ENCODE measurements around the gene GSDME.
A peak's percentile ranks its signal among the peaks of the same experiment; 100 is the strongest.
"Not testable (repeated sequence)": the region's sequence is repeated elsewhere in the genome, so short reads cannot be mapped to it uniquely, and the experiment has no call there.

The GSDME gene

DNA sequence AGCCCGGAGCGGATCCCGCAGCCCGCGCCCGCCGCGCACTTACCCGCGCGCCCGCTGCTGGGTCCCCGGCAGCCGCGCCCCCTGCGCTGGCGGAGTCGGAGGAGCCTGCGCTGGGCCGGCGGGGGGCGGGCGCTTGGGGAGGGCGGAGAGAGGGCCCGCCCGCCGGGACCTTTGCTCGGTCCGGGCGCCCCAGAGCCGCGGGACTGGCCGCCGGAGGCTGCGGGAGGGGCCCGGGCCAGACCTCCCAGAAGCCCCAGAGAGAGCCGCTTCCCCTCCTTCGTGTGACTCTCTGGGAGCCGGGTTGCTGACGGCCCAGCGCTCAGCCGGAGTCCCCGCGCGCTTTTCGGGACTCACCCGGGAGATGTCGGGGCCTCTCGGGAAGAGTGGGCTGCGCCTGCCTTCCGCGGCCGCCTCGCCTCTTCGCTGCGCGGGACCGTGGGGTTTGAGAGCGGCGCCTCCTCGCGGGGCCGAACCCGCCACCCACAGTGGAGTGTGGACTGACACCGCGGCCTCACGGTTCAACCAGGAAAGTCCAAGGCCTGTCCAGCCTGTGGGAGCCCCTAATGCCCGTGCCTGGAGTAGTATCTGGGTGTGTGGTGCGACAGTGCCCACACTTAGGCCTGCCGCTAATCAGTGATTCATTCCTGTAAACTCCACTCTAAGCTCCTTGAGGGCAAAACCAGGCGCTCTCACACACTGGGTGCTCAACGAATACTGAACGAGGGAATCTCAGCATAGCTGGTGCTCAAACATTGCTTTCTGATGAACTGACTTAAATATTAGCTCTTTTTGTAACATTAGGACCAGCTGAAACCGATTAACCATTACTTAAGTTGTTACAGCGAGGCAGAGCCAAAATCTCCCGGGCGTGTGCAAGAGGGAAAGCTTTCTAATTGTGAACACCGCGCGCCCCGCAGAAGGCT, at the start of gene GSDME:
Gene GSDME (minus strand): TSS at position 112 of the 923 bp plus-strand sequence. CDS start 7,690 bp downstream, outside the sequence.
- peak; percentile 62 for DNase-seq

DNA sequence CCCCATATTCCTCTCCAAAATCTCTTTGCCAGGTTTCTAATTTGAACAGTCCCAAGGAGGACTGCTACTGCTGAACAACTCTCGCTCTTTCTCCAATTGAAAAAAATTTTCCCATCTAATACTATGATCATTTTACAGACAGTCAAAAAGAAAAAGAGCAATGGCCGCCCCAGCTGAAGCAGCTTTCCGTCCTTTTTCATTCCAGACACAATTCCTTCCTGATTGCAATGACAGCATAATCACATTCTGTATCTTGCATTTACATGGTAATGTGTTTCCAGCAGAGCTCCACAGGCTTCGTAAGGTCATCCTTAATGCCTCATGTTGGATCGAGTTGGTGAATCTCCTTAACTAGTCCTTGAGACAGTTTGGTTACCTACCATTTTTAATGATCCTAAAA, 45.0 kb upstream of the GSDME start:
- no peak for DNase-seq

DNA sequence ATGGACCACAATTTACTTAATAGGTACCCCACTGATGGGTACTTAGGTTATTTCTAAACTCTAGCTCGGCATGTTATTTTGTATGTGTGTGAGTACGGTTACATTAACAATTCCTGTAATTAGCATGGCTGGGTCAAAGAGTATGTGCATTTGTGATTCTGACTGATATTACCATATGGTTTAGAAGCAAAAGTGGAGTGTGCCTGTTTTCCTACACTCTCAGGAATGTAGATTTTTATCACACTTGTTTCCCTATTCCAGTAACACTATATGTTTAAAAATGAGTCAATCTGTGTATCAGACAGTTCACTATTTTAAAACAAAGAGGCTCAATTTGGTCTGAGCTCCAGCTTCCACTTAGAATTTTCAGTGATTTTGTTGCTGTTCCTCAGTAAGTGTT, 44.6 kb upstream of the GSDME start:
- DNase-seq: no peak

DNA sequence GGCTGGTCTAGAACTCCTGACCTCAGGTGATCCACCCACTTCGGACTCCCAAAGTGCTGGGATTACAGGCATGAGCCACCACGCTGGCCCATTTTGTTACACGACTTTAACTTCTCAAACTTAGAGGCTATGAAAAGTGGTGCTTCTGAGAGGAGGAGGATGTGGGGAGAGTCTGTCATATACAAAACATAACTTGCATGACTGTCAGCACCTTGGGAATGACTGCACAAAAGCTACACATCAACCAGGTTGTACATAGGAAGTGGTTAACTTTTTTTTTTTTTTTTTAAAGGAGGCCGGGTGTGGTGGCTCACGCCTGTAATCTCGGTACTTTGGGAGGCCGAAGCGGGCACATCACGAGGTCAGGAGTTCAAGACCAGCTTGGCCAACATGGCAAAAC, 43.4 kb upstream of the GSDME start:
- DNase-seq: no peak

DNA sequence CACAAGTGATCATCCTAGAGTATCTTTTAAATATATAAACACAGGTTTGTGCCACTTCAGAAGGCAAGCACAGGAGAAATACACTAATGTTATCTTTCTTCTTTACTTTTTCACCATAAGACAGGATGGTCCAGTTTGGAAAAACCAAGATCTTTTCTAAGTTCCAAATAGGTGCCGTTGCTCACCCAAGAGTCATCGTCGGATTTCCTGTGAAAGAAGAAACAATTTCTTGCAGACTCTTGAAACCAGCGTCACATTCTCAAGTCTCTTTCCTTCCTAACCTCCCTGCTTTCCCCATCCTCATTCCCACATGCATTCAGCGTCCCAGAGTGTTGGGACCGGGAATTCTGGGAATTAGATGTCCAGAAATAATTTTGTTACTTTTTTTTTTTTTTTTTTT, 42.8 kb upstream of the GSDME start:
- DNase-seq: no peak

DNA sequence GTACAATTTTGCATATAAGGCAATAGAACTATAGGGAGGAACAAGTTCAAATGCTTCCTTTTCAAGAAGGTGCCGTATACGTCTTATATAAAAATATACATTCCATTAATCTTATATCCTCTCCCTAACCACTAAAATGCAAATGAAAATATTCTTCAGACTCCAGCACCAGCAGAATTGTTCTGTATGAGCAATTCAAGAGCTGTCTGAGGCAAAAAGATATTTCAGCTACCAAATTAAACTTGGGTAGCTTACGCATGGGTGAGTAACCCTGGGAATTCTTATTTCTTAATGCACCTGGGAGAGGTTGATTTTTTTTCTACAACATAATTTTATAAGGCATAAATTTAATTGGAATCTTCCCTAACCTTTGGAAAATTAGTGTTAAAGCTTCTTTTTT, 42.2 kb upstream of the GSDME start:
- no peak for DNase-seq

DNA sequence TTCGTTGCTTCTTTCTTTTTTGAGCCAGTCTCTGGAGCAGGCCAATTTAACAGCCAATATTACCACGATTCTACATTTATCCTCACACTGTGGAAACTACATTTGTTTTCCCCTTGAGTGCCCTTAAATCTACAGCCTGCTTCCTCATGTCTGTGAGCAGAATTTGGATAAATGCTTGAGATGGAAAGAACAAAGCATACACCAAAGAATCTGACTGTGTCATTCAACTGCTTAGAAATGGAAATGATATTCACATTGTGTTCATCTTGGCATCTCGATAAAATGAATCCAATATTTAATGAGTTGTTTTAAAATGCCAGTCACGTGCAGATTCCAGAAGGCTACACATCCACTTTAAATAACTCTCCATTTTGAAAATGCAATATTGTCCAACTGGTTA, 41.0 kb upstream of the GSDME start:
- DNase-seq: no peak

DNA sequence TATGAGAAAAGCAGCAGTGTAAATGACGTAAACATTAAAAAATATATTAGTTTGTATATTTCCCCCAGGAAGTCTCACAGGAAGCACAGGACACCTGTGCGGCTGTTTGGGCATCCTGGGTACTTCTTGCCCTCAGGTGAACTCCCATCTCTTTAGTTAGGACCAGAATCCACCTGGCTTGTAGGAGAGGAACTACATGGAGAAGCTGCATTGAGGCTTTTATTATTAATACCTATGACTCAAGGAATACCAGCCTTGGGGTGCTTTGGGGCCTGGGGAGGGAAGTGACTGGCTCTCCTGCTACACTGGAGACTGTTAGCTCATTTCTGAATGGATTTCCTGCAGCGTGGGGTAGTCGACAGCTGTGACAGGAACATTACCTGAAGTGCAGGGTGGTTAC, 40.0 kb upstream of the GSDME start:
- no peak for DNase-seq

DNA sequence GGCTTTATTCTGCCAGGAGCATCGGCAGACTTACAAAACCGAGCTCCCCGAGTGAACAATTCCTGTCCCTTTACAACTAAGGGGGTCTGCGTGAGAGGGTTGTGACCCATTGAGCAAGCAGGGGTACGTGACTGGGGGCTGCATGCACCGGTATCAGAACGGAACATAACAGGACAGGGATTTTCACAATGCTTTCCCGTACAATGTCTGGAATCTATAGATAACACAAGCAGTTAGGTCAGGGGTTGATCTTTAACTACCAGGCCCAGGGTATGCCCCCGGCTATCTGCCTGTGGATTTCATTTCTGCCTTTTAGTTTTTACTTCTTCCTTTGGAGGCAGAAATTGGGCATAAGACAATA, 38.1 kb upstream of the GSDME start:
- DNase-seq: no peak

DNA sequence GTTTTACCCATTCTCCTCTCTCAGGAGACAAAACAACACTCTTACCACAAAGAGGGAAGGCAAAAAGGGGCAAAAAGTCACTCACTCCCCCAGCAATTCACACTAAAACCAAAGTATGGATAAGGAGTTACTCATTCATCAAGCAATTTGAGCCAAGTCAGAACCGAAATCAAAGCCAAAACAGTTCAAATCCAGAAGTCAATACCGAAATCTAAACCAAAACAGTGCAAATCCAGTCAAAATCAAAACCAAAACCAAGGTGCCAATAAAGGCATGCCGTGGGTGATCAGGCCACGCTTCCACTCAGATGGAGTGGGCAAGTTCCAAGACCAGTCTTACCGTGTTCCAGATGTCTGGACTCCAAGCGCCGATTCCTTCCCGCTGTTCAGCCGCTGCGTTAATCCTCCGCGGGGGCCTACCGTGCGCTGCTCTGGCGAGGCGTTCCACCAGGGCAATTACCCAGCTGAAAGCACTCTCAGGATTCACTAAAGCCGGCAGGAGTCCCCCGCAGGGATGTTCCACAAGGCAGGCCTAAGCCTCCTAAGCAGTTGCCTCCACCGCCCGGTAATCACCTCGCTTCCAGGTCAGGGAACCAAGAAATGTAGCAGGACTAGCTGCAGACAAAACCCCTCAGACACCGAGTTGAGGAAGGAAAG, 37.6 kb upstream of the GSDME start:
- DNase-seq: not testable (repeated sequence)

DNA sequence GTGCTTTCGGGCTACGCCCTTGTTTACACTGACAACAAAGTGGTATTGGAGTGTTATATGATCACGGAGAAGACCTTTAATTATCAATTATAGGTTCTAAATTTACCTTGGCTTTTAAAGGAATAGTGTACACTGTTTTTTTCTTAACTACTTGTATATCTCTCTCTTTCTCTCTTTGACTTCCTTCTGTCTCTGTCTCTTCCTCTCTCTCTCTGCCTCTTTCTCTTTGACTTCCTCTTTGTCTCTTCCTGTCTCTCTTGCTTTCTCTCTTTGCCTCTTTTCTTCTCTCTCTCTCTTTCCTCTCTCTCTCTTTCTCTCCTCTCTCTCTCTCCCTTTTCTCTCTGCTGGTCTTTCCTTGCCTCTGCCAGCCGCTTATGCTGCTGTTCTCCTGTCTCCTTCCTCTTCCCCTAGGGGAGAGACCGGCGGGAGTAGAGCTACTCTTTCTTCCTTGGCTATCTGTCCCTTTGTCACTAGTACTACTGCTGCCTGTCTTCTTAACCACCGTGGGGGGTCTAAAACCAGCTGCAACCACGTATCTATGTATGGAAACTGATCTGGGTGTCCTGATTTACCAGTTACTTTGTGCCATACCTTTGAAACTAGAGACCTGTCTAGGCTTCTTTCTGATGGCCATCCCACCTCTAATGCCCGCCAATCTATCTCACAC, 36.9 kb upstream of the GSDME start:
- DNase-seq: no peak

DNA sequence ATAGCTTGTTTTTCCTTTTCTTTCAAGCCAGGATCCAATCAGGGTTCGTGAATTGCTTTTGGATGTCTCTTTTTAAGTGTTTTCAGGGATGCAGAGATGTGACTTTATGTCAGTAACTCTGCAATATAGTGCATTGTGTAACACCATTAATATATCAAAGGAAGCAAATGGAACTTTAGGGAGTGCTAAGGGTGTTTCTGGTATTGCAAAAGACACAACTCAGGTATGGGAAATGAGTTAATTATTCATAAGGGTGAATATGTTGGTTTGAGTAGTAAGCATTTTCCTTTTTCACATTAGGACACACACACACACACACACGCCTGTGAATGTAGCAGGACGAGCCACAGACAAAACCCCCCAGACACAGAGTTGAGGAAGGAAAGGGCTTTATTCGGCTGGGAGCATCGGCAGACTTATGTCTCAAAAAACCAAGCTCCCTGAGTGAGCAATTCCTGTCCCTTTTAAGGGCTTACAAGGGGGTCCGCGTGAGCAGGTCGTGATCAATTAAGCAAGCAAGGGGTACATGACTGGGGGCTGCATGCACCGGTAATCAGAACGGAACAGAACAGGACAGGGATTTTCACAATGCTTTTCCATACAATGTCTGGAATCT, 31.8 kb upstream of the GSDME start:
- no peak for DNase-seq

DNA sequence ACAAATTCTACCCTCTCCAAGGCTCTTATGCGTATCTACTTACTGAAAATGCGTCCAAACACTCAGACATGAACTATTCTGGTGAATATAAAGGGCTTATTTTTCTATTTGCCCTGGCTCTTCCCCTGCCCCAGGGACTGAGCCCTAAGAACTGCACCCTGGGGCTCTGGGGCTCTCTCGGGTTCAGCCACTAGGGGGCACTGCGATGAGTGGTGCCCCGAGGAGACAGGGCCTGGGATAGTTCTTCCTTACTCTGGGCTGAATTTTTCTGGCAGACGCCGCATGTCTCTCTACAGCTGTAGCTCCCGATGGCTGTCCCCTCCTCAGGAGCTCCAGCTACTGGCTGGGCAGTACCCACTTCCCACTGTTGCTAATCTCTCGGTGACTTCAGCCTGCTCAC, 30.8 kb upstream of the GSDME start:
- DNase-seq: no peak

DNA sequence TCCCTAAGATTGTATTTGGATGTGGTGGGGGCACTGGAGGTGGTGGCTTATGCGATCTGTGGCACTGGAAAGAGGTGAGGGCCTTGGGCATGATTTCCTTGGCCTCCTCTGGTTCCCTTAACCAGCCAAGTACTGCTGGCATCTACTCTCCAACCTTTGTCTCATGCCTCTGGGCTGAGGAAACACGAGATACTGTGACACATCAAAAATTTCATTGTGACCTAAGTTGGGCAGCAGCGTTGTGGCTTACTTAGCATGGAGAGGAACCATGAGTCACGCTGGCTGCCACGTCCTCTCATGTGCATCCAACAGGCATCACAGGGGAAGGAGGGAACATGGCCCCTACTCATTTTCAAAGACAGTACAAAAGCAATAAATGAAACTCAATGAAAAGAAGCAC, 29.7 kb upstream of the GSDME start:
- peak; percentile 91 for DNase-seq

DNA sequence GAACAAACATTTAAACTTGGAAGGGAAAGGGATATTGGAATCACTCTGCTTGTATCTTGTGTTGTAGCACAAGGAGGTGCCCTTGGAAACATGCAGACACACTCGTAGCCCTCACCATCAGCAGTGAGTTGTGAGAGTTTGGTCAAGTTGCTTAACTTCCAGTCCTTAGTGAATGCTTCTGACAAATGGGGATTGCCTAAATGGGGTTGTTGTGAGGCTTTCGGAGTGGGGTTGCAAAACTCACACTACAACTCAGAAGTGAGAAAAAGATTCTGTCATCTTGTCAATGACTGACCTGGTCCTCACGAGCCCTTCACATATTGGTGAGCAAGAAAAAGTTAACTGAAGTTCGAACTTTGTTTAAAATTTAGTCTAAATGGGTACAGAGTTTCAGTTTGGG, 29.0 kb upstream of the GSDME start:
- no peak for DNase-seq

DNA sequence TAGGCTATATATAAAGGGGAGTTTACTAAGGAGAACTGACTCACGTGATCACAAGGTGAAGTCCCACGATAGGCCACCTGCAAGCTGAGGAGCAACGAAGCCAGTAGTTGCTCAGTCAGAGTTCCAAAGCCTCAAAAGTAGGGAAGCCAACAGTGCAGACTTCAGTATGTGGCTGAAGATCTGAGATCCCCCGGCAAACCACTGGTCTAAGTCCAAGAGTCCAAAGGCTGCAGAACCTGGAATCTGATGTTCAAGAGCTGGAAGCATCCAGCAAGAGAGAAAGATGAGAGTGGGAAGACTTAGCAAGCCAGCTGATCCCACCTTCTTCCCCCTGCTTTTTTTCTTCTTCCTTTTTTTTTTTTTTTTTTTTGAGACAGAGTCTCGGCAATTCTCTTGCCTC, 27.0 kb upstream of the GSDME start:
- DNase-seq: no peak

DNA sequence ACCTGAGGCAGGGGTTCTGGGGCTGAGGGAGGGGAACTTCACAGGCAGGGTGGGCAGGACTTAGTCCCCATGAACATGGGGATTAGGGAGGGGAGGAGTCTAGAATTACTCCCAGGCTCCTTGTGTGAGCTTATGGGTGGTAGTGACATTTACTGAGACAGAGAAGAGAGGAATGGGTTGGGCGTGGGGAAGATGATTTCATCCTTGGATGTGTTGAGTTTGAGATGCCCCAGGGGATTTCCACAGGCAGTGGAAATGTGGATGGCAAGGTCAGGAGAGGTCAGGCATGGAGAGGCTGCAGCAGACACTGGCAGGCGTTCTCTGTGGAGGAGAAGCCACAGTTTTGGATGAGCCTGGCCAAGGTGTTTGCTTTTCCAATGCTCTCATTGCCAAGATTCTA, 26.4 kb upstream of the GSDME start:
- DNase-seq: no peak

DNA sequence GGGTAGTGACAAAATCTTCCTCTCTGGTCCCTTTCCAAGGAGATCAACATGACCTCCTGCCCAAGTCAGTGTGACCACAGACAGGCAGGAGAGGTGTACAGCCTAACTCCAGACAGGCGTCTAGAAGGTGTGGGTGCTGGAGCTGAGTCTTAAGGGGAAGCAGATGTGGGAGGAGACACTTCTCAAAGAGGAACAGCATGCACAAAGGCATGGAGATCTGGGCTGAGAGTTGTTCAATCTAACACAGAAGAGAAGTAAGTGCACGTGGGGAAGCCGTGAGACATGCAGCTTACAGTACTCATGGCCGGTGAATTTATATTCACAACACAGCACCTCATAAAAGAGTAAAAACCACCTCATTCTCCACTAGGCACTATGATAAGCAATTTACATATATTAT, 23.8 kb upstream of the GSDME start:
- no peak for DNase-seq

DNA sequence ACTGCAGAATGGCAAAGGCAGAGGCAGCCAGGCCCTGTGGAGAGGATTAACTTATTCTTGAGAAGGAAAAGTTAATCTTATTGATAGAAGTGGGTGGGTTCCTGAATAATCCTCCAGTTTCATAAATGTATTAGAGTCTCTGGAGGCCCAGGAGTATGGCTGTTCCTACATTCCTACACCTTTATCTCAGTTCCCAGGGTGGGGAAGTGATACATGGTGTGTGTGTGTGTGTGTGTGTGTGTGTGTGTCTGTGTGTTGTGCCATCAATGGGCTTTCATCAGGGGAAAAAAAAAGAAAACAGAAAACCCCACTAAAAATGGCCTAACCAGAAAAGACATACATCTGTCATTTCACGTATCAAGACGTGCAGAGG, 22.0 kb upstream of the GSDME start:
- DNase-seq: no peak

DNA sequence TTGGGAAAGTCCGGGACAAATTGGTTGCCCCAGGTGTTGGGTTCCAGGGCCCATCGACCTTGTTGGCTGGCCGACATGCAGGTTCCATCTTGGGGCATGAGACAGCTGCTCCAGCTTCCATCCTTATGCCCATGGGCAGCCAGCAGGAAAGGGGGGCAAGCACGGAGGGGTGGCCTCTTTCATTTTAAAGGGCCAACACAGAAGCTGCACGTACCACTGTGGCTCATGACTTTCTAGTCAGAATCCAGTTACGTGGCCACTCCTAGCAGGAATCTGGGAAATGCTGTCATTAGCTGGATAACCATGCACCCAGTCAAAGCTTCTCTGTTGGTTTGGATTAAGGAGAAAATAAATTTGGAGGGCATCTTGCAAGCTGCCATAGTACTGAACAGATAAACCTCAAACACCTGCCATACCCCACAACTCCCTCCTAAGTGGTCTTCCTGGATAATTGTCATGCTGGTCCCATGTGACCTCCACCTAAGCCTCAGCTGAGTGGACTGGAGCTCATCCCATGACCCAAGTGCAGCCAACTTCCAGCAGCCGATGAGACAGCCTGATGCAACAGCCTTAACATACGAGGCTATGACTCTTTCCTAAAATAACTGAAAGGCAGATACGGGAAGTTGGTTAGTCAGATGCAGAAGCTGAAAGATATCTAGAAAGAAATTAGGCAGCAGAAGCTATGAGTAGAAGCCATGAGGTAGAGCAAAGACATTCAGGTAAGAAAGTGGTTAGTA, 21.4 kb upstream of the GSDME start:
- DNase-seq: peak; percentile 75

DNA sequence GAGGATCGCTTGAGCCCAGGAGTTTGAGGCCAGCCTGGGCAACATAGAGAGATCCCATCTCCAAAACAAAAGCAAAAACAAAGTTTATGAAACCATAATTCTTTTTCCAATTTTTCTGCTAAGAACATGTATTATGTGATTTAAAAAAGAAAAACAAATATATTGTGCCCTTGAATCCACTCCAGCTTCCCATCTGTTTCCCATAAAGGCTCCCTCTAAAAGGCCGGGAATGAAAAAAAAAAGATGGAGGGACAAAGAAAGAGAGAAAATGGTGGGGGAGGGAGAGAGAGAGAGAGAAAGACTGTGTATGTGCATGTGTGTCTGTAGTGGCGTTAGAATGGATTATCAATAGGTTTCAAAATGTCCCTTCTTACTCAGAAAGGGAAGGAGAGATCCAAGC, 20.5 kb upstream of the GSDME start:
- no peak for DNase-seq

DNA sequence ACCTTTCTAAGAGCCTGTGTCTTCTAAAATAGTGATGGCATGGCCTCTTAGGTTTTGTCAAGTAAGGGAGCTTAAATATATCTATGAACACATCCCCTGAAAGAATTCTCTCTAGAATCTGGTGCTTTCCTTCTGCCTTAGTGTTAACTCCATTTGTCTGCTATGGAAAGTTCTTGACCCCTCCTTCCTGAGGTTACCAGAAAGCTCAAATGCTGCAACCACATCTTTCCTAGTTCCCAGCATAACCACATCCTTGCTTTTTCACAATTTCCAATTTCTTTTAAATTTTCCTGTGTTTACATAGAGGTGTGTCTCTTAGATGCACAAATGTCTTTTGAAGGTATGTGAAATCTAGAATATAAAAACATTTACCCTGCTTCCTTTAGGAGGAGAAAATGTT, 16.4 kb upstream of the GSDME start:
- DNase-seq: no peak

DNA sequence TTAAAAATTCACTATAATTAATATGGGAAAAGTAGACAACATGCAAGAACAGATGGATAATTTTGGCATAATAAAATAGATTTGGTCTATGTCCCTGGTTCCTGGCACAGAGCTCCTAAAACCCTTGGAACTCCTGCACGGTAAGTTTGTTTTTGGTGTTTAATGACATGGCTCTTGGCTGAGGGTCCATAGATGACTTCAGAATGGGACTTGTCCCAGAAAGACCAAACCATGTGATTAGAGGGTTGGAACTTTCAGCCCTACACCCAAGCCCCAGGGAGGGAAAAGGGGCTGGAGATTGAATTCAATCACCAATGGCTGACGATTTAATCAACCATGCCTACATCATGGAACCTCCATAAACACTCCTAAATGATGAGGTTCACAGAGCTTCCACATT, 12.6 kb upstream of the GSDME start:
- no peak for DNase-seq

All from amniotic stem cell (primary cell).